DND-41 (cell line): Measurements from ENCODE around the gene GBA2.

ENCODE experiments used
- EZH2 ChIP-seq: IDR thresholded peaks from 3 replicates; pipeline ENCODE4 v1.6.1; 2012; ENCODE audit warnings: borderline replicate concordance, low read depth, mild to moderate bottlenecking, moderate library complexity, low read length, inconsistent platforms; ENCODE audit not compliant: severe bottlenecking
- TF ChIP-seq, protein P1 (sequence below): IDR thresholded peaks from 2 replicates; pipeline ENCODE4 v1.5.1; 2012; ENCODE audit warnings: borderline replicate concordance, low read length, moderate library complexity, mild to moderate bottlenecking; ENCODE audit not compliant: poor library complexity, severe bottlenecking; ENCODE audit errors: extremely low read depth

DNA sequence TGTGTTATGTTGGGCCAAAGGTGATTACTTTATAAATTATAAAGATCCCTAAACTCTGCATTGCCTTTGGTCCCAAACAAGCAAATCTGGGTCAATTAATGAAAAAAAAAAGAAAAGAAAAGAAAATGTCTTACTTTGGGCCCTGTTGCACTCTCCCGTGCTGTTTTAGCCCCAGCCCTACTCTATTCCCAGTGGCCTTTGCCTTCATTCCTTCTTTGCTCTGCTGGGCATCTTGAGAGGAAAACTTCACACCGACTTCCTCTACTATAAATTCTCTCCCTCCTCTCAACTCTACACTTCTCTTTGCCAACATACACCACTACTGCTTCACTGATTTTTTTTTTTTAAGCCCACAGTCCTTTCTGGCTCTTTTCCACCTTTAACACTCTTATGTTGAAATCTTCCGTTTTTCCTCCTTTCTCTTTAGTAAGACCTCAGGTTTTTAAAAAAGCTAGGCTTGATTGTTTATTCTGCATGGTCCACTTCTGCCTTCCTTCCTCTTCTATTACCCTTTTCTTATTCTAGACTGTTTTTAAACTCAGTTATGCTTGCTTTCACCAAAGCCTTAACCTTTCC is 9.5 kb upstream of the GBA2 start:
- TF ChIP-seq, protein P1, sequence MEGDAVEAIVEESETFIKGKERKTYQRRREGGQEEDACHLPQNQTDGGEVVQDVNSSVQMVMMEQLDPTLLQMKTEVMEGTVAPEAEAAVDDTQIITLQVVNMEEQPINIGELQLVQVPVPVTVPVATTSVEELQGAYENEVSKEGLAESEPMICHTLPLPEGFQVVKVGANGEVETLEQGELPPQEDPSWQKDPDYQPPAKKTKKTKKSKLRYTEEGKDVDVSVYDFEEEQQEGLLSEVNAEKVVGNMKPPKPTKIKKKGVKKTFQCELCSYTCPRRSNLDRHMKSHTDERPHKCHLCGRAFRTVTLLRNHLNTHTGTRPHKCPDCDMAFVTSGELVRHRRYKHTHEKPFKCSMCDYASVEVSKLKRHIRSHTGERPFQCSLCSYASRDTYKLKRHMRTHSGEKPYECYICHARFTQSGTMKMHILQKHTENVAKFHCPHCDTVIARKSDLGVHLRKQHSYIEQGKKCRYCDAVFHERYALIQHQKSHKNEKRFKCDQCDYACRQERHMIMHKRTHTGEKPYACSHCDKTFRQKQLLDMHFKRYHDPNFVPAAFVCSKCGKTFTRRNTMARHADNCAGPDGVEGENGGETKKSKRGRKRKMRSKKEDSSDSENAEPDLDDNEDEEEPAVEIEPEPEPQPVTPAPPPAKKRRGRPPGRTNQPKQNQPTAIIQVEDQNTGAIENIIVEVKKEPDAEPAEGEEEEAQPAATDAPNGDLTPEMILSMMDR: no peak
- TF ChIP-seq EZH2: no peak
